ENCODE results near the gene KCNG2.

DNA sequence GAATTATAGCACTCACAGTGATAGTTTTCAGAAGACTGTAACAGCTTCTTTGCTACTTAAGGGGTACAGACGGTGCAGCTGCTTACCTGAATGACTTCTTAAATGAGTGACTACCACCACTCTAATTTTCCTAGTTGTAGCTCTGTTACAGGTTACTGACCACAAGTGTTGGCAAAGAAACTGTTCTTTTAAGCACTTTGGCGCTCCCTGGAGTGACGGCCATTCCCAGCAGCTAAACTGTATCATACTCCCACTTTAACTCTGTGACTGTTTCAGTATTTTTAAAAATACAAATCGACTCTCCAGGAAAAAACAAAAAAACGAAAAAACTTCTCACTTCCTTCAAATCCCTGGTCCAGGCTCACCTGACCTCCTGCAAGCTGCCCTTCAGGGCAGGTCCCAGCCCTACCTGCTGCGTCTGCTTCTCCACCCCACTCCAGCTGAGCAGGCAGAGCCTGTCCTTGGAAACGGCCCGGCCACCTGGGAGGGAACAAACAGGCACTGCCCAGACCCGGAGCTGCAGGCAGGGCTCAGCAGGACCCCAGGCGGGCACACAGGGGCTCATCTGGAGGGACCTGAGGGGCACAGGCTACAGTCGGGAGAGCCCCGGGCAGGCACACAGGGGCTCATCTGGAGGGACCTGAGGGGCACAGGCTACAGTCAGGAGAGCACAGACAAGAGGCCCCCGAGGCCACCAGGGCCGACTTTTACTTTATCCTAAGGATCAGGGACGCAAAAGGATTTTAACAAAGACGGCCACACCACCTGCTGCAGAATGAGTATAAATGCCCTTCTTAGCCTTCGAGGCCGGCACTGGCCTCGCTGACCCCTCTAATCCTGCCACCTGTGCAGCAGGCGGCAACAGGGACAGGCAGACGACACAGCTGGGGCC lies 129.2 kb downstream of the KCNG2 start:
- TF ChIP-seq ZNF660 (tag by site-specific recombination; IDR thresholded peaks at IDR 0.05) (no peak), ZNF514 (tag by site-specific recombination; IDR thresholded peaks at IDR 0.05) (no peak), CTCF (tag by site-specific recombination; IDR thresholded peaks at IDR 0.05) (no peak), ZNF274 (IDR thresholded peaks at IDR 0.05; ENCODE audit: low read length) (no peak), ZNF274 (tag by site-specific recombination; IDR thresholded peaks at IDR 0.05; ENCODE audit: borderline replicate concordance) (no peak), ZNF23 (tag by site-specific recombination; IDR thresholded peaks at IDR 0.05; ENCODE audit: borderline replicate concordance) (no peak), ZNF521 (tag by site-specific recombination; IDR thresholded peaks at IDR 0.05) (no peak), HOXA7 (CRISPR knock-in tag; IDR thresholded peaks at IDR 0.05; ENCODE audit: borderline replicate concordance) (no peak), ZNF280C (tag by site-specific recombination; IDR thresholded peaks at IDR 0.05) (no peak), ZNF624 (tag by site-specific recombination; IDR thresholded peaks at IDR 0.05) (no peak)
- TF ChIP-seq, protein P1, sequence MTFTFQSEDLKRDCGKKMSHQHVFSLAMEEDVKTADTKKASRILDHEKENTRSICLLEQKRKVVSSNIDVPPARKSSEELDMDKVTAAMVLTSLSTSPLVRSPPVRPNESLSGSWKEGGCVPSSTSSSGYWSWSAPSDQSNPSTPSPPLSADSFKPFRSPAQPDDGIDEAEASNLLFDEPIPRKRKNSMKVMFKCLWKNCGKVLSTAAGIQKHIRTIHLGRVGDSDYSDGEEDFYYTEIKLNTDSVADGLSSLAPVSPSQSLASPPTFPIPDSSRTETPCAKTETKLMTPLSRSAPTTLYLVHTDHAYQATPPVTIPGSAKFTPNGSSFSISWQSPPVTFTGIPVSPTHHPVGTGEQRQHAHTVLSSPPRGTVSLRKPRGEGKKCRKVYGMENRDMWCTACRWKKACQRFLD (tag by site-specific recombination; IDR thresholded peaks at IDR 0.05), result no peak
